Ovary (tissue), 9 donors: Measurements from ENCODE around the gene CLNK. TPM values are rescaled to one million over a fixed set of nuclear protein-coding genes. Genes with fewer than 3 reads are reported as not detected.
A peak's percentile ranks its signal among the peaks of the same experiment; 100 is the strongest.

Experiments
- DNase-seq, 5 donors: peaks; one replicate each; pipeline ENCODE4 v3.0.0-alpha.2; 2019 to 2020
- H3K27ac ChIP-seq, 2 donors: fragments of 200-600 bp; one replicate each; pipeline versions ENCODE4 v1.5.1 to v1.8.0; 2019 to 2022
- H3K27me3 ChIP-seq: fragments of 200-600 bp; one replicate; pipeline ENCODE4 v1.8.0; 2022
- H3K36me3 ChIP-seq: fragments of 200-600 bp; sonication (generic); one replicate; pipeline ENCODE4 v1.5.1; 2019
- H3K4me1 ChIP-seq: one replicate; pipeline ENCODE4 v1.8.1; 2013; ENCODE audit warnings: mild to moderate bottlenecking, moderate library complexity; ENCODE audit not compliant: insufficient read depth
- H3K4me3 ChIP-seq: fragments of 200-600 bp; sonication (generic); one replicate; pipeline ENCODE4 v1.5.1; 2017
- H3K9me3 ChIP-seq, 2 donors: fragments of 200-600 bp in 1 of 2; sonication (generic) in 1 of 2; one replicate each; pipeline versions ENCODE4 v1.5.1 to v1.8.1; 2013 to 2019; ENCODE audit warnings: mild to moderate bottlenecking in 1 of 2, moderate library complexity in 1 of 2
- CTCF ChIP-seq, 3 donors: fragments of 450-650 bp in 2 of 3; fragments of 200-600 bp in 1 of 3; IDR thresholded peaks; one replicate each; pipeline versions ENCODE4 v1.5.1 to v1.8.0; 2016 to 2022; ENCODE audit warnings: antibody characterized with exemption in 3 of 3, mild to moderate bottlenecking in 1 of 3
- EP300 ChIP-seq: sonication (generic); formaldehyde crosslinking; IDR thresholded peaks from one replicate; pipeline ENCODE4 v1.6.1; 2017; ENCODE audit warnings: antibody characterized with exemption
- POLR2A ChIP-seq: fragments of 450-650 bp; IDR thresholded peaks from one replicate; pipeline ENCODE4 v1.6.1; 2017; ENCODE audit warnings: antibody characterized with exemption, mild to moderate bottlenecking, moderate library complexity
- WGBS, 3 donors: extraction: QIAGEN DNeasy Blood & Tissue Kit in 1 of 3; methylation state at CpG; one replicate each; pipeline versions ENCODE4 v1.1.5 to v1.1.7; 2013 to 2017; 5-methylcytosine and 5-hydroxymethylcytosine counted together
- intact Hi-C, 4 donors: fragments of 100-400 bp; cut with DNase I; formaldehyde crosslinking; loops; one replicate each; pipeline versions ENCODE4 v1.11.0 to v1.15.1; 2022 to 2023
- polyA plus RNA-seq, 2 donors: library from polyadenylated mRNA; stranded (reverse); fragments of 200-250 nt in 1 of 2; fragments of 350-450 nt in 1 of 2; fragmentation: Illumina TruSeq in 1 of 2; extraction: RNeasy Lipid Tissue Mini Kit (QIAGEN cat#74804) in 1 of 2; gene quantifications; one replicate each; pipeline ENCODE4 v1.2.3, GENCODE V29; 2013 to 2014
- total RNA-seq, 7 donors: library from RNA; depleted of rRNA in 2 of 7; stranded (reverse); fragments of >200 nt in 2 of 7; fragmentation: NEBNext Ultra II Directional in 3 of 7; extraction: Animal tissue kit (Norgen Biotek cat#: 25700) in 3 of 7; gene quantifications; one replicate each; pipeline versions ENCODE4 v1.1.0 to v1.2.4, GENCODE V29; 2016 to 2023
- donor health status: DM: no; HTN: no; CAD: no; lungs with moderate emphysema.
- donor health status: DM: no; HTN: no; CAD: no.
- donor health status: Bipolar disorder and iron deficiency.
- donor health status: DM: yes; HTN: yes; CAD: no.
- donor health status: DM: no; HTN: no; CAD: no.
- donor health status: DM: yes; HTN: yes; CAD: no.

CLNK gene
- total and polyA plus RNA-seq, 9 donors = 0.10 to 0.23 (median 0.22) TPM; not detected in 6

GRCh38 chr4:10554694-10555093, 129.9 kb downstream of the CLNK start:
- Histone ChIP-seq H3K9me3 (no peaks in the 10 kb centered on the region), H3K27ac (no peak overlapping the region), H3K4me1 (no peaks in the 10 kb centered on the region), H3K36me3 (no peaks in the 10 kb centered on the region), H3K4me3 (no peak overlapping the region), H3K27me3 (no peaks in the 10 kb centered on the region)
- DNase-seq = peak in 4 of 5 donors; percentile 28 to 54 (median 38)
- WGBS, 3 donors = 1 to 3% (median 1%) methylated on average over 6 of the region's 6 CpGs
- intact Hi-C loops = loop anchor here in 1 of 4 donors (5.0 kb wide), 1 partner anchor 397 kb away; no protein-coding TSS in a partner anchor
- TF ChIP-seq EP300 = no peak
- TF ChIP-seq CTCF (IDR thresholded peaks at IDR 0.05) = peak in 2 of 3 donors; percentile 46 to 64
- TF ChIP-seq POLR2A = no peak

GRCh38 chr4:10554121-10554520, 130.4 kb downstream of the CLNK start:
- intact Hi-C loops = loop anchor here in 1 of 4 donors (5.0 kb wide), 1 partner anchor 397 kb away; no protein-coding TSS in a partner anchor
- 90 to 92% (median 91%) methylated on average over 2 of the region's 2 CpGs for WGBS, 3 donors
- no peaks in the 10 kb centered on the region for H3K36me3 ChIP-seq
- H3K27me3 ChIP-seq = no peaks in the 10 kb centered on the region
- no peak overlapping the region for H3K27ac ChIP-seq
- H3K4me3 ChIP-seq = no peak overlapping the region
- TF ChIP-seq EP300 (no peak), CTCF (IDR thresholded peaks at IDR 0.05) (no peak), POLR2A (no peak)
- DNase-seq = no peak
- no peaks in the 10 kb centered on the region for H3K4me1 ChIP-seq
- no peaks in the 10 kb centered on the region for H3K9me3 ChIP-seq

GRCh38 chr4:10552591-10553280, 131.8 kb downstream of the CLNK start:
- WGBS, 3 donors = 54 to 67% (median 66%) methylated on average over 13 of the region's 13 CpGs
- Histone ChIP-seq H3K36me3 (no peaks in the 10 kb centered on the region), H3K27me3 (no peaks in the 10 kb centered on the region), H3K9me3 (no peaks in the 10 kb centered on the region), H3K27ac (no peak overlapping the region), H3K4me1 (no peaks in the 10 kb centered on the region), H3K4me3 (no peak overlapping the region)
- no peak for DNase-seq
- intact Hi-C loops = loop anchor here in 1 of 4 donors (5.0 kb wide), 1 partner anchor 395 kb away; no protein-coding TSS in a partner anchor
- TF ChIP-seq EP300 (no peak), CTCF (IDR thresholded peaks at IDR 0.05) (no peak), POLR2A (no peak)

GRCh38 chr4:10535912-10536311, 148.7 kb downstream of the CLNK start:
- no peak for DNase-seq
- 76 to 78% (median 77%) methylated on average over 5 of the region's 5 CpGs for WGBS, 3 donors
- no peaks in the 10 kb centered on the region for H3K36me3 ChIP-seq
- TF ChIP-seq EP300 = no peak
- TF ChIP-seq CTCF (IDR thresholded peaks at IDR 0.05) = no peak
- no peak for TF ChIP-seq POLR2A
- no peak overlapping the region for H3K27ac ChIP-seq
- no peaks in the 10 kb centered on the region for H3K4me1 ChIP-seq
- intact Hi-C loops = no loop called here
- H3K9me3 ChIP-seq = no peaks in the 10 kb centered on the region
- no peaks in the 10 kb centered on the region for H3K27me3 ChIP-seq
- no peak overlapping the region for H3K4me3 ChIP-seq
